GM19395 (cell line): Measurements from ENCODE around the gene CDX2.

ENCODE experiments used
- ATAC-seq: cut with Tn5 transposase; IDR thresholded peaks from one replicate; pipeline ENCODE4 v1.9.1; 2021; ENCODE audit warnings: mild to moderate bottlenecking, moderate library complexity; ENCODE audit not compliant: unreplicated experiment

Gene CDX2

GRCh38 chr13:27979001-27979643, 10.0 kb upstream of the CDX2 start:
- ATAC-seq, result no peak

DNA sequence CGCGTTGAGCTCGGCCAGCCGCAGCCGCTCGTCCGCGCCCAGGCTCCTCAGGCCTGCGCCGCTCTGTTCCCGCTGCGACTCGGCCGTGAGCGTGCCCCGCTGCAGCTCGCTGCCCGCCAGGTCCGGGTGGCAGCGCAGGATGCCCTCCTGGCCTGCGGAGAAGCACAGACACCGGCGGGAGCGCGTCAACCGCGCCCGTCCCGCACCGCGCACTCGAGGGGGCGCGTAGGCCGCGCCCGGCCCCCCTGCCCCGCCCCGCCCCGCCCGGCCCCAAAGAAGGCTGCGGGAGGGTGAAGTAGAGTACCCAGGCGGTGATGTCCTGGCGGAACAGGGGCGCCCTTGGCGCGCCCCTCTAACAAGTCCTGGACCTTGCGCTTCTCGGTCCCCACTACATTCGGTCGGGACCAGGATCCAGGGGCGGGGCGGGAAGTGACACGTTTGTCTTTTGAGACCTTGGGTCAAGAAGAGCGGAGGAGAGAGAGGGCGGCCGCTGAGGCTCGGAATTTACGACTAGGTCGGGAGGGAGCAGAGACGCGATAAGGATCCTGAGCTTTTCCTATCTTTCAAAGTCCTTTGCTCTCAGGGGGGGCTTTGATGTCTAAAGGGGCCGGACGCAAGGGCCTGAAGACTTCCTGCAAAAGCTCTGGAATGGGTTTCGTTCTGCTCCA, 9.3 kb upstream of the CDX2 start:
- no peak for ATAC-seq

DNA sequence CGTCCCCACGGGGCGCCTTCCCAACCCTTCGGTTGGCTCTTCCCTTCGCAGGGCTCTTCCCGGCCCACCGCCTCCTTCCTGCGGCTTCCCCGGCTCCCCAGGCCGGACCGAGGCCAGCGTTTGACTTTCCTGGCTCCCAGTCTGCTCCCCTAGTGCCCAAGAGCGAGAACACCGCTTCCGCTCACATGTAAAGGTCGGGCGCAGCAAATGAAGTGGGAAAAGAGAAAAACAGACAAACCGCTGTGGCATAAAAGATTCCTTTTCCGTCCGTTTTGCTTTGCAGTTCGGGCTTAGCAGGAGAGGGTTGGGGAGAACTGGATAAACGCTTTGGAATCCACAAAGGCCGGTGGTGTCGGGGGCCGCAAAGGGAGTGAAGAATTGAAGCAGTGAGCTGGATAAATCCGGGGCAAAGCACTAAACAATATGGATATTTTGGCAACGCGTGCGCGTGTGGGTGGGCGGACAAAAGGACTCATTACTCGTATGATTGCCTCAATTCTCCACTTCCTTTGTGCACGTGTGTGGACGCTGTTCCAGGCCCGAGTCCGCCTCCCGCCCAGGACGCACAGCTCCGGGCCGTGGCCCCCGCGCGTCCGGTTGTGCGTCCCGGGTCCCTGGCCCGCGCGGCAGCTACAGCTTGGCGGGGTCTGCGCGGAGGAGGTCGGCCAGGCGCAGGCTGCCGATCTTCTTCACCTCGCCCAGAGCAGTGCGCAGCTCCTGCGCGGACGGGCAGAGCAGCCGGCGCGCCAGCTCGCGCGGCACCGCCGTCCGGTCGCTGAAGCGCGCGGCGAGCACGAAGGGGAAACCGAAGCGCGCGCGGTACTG, 8.6 kb upstream of the CDX2 start:
- ATAC-seq, result no peak

DNA sequence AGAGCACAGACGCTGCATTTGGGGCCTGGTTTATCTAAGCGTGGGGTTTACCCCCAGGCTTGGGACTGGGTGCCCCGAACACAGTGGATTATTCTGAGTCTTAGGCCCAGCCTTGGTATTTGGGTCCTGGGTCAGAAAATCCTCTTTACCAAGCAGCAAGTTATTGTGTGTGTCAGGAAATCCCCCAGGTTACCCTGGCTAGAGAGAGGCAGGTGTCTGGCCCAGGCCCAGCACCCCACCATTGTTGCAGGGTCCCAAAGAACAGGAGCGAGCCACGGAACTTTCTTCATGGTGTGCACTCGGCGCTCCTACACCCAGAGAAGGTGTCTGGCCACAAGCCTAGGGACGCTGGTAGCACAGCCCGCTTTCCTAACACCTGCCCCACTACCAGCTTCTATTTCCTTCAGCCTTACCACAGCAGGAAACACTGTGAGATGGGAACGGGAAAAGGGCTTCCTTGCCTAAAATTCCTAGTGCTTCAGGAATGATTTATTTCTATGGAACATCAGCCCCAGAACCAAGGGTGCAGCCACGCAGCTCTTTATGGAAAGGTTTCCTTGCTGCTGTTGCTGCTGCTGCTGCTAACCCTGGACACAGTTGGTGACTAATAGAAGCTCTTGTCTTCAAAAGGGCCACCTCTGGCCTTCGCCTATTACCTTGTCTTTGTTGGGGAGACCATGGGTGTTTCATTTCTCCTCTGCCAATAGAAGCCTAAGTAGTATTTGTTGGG, 7.4 kb upstream of the CDX2 start:
- no peak for ATAC-seq

GRCh38 chr13:27975564-27976361, 6.6 kb upstream of the CDX2 start:
- no peak for ATAC-seq

DNA sequence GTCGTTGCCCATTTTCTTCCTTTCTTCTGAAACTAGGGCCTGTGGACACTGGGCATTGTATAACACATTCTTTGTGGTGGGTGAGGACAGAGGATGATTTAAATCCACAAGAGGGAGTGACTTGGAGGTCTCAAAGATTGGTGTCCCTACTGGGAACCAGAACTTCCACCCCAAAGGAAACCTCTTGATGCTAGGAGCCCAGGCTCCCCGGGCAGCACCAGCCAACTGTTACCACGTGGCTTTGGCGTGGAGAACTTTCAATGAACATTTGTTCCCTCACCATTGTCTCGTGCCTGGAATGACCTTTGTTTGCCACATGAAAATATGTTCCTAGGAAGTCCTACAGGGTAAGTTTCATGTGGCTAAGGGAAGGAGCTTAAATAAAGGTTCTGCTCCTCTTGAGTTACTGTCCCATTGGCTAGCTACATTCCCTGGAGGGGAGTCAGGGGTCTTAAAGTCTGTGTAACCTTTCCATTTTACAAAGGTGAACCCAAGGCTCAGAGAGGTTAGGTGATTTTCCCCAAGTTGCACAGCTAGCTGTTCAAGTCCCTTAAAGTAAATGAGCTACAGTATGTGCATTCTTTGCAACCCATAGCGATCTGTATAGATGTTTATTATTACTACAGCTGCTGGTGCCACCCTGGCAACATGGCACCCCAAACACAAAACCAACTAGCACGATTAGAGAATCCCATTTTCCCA, 5.0 kb upstream of the CDX2 start:
- ATAC-seq, result no peak

DNA sequence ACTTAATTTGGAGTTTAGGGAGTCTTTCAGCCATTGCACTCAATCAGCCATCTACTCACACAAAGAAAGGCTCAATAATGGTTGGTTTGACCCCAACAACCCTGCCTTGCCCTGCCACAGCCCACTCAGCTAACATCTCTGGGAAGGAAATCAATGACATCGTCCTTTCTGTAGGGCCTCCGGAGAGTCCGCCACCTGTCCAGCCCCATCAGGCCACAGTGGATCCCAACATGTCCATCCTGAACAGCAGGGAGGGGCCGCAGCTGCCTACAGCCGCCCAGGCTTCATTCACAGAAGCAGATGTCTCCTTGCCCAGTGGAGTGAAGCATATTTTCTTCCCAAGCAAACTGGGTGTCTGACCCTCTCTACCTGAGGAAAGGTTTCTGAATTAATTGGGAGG, 4.2 kb upstream of the CDX2 start:
- ATAC-seq, result no peak

GRCh38 chr13:27972478-27972820, 3.3 kb upstream of the CDX2 start:
- no peak for ATAC-seq

GRCh38 chr13:27971776-27972477, 2.8 kb upstream of the CDX2 start:
- no peak for ATAC-seq

- no peak for ATAC-seq
Measured at GRCh38 chr13:27971236-27971645, 2.1 kb upstream of the CDX2 start.

DNA sequence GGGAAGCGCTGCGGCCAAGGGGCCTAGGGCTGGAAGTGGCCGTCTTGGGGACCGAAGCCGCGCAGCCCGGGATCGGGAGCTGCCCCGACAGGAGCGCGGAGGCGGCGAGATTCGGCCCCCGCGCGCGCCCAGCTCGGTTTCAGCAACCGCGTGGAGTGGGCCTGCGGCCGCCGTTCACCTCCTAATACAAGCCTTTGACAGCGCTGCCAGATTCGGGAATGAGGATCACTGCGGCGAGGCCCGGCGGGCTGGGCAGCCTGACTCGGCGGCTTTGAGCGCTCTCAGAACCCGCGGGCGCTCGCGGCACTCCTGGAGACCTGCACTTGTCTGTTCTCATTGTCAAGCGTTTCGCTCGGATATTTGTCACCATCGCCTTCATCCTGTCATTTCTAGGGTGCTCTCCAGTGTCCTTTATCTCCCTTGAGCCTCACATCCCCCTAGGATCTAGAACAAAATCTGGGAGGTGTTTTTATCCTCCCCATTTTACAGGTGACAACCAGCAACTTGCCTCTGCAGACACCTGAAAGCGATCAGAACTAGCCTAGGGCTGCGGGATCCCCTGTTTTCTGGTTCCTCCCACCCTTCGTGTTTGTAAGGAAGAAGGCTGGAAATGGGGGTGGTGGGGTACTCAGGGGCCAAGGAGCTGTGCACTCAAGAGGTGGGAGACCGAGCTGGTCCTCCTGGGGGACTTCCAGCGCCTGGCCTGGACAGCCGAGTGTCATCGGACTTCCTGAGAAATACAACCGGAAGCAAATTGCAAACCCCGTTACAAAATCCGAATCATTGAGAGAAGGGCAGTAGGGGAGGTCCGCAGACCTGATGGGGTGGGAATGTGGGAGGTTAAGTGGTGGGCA, 1.5 kb upstream of the CDX2 start:
- ATAC-seq, result no peak

GRCh38 chr13:27969866-27970229, 733 bp upstream of the CDX2 start:
- ATAC-seq, result no peak

- no peak for ATAC-seq
Measured at GRCh38 chr13:27968316-27969081, 616 bp downstream of the CDX2 start.

DNA sequence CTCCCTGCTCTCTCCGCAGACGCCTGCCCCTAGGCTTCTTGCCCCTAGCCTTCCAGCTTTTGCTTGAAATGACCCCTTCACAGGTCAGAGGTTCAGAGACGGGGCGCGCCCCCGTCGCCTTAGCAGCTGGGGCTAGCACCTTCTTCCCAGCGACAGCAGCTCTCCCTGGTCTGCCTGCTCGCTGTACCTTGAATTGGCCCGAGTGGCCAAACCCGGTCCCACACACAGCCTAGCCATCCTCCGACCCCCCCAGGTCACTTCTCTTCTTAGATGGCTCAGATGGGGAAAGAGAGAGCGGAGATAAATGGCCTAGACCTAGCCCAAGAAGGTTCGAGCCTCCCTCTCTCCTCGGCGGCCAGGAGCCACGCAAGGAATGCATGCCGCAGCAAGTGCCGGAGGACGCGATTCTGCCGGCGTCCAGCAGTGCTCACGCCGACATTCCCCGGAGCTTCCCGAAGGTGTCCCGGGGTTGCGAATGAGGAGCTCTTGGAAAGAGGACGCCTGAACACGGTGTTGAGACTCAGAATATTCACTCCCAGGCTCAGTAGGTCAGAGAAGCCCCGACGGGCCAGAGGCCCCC, 1.3 kb downstream of the CDX2 start:
- ATAC-seq, result no peak

- no peak for ATAC-seq
Measured at GRCh38 chr13:27967203-27967735, 1.8 kb downstream of the CDX2 start.

- no peak for ATAC-seq
Measured at GRCh38 chr13:27966641-27967202, 2.4 kb downstream of the CDX2 start.
